Neuronal stem cell (in vitro differentiated cells): Measurements from ENCODE around the gene CLIC5.

Experiments
- DNase-seq: peaks from one replicate; pipeline ENCODE4 v3.0.0-alpha.2; 2013; ENCODE audit warnings: low spot score
- H2AFZ ChIP-seq: one replicate; pipeline ENCODE4 v1.6.1; 2013; ENCODE audit warnings: mild to moderate bottlenecking, low read length, inconsistent platforms
- H2AK5ac ChIP-seq: 2 replicates; pipeline ENCODE4 v1.6.1; 2013; ENCODE audit warnings: low read depth, mild to moderate bottlenecking, inconsistent platforms, low read length, moderate library complexity, mixed read lengths
- H2BK120ac ChIP-seq: 2 replicates; pipeline ENCODE4 v1.6.1; 2013; ENCODE audit warnings: low read depth, mild to moderate bottlenecking, inconsistent platforms, low read length, moderate library complexity, mixed read lengths
- H2BK12ac ChIP-seq: one replicate; pipeline ENCODE4 v1.6.1; 2013; ENCODE audit warnings: low read length, inconsistent platforms
- H2BK15ac ChIP-seq: 2 replicates; pipeline ENCODE4 v1.6.1; 2013; ENCODE audit warnings: mild to moderate bottlenecking, low read length, inconsistent platforms, mixed read lengths
- H2BK5ac ChIP-seq: one replicate; pipeline ENCODE4 v1.6.1; 2013; ENCODE audit warnings: inconsistent platforms, mild to moderate bottlenecking, low read length, moderate library complexity
- H3K14ac ChIP-seq: one replicate; pipeline ENCODE4 v1.6.1; 2013; ENCODE audit warnings: low read length, inconsistent platforms
- H3K18ac ChIP-seq: 2 replicates; pipeline ENCODE4 v1.6.1; 2013; ENCODE audit warnings: low read length, inconsistent platforms
- H3K23ac ChIP-seq: 2 replicates; pipeline ENCODE4 v1.6.1; 2013; ENCODE audit warnings: low read depth, mild to moderate bottlenecking, mixed read lengths, low read length, inconsistent platforms; ENCODE audit not compliant: poor library complexity
- H3K27ac ChIP-seq: replicated peaks from 3 replicates; pipeline ENCODE4 v1.5.1; 2013; ENCODE audit warnings: low read length, inconsistent platforms
- H3K27me3 ChIP-seq, 3 experiments: 2 replicates each; pipeline ENCODE4 v1.6.1; 2013; ENCODE audit warnings: low read length in 3 of 3, mild to moderate bottlenecking in 2 of 3, inconsistent platforms in 1 of 3, low read depth in 1 of 3, mixed read lengths in 1 of 3, moderate library complexity in 1 of 3; ENCODE audit not compliant: control insufficient read depth in 3 of 3, insufficient read depth in 3 of 3
- H3K36me3 ChIP-seq, 2 donors: replicated peaks in 1 of 2; 2 replicates each; pipeline ENCODE4 v1.6.1; 2013; ENCODE audit warnings: low read length in 2 of 2; ENCODE audit not compliant: control insufficient read depth in 2 of 2, insufficient read depth in 2 of 2
- H3K4ac ChIP-seq: 2 replicates; pipeline ENCODE4 v1.6.1; 2013; ENCODE audit warnings: inconsistent platforms, mild to moderate bottlenecking, low read length, moderate library complexity
- H3K4me1 ChIP-seq, 2 donors: 1 replicate in 1 of 2; 2 replicates in 1 of 2; pipeline ENCODE4 v1.6.1; 2013; ENCODE audit warnings: low read length in 2 of 2, low read depth in 1 of 2; ENCODE audit not compliant: control insufficient read depth in 2 of 2, insufficient read depth in 1 of 2
- H3K4me2 ChIP-seq: one replicate; pipeline ENCODE4 v1.6.1; 2013; ENCODE audit warnings: mild to moderate bottlenecking, low read length, inconsistent platforms; ENCODE audit not compliant: insufficient read depth, poor library complexity, severe bottlenecking
- H3K4me3 ChIP-seq, 2 donors: 2 replicates each; pipeline ENCODE4 v1.5.1; 2013; ENCODE audit warnings: low read length in 2 of 2, mild to moderate bottlenecking in 2 of 2, inconsistent platforms in 1 of 2, moderate library complexity in 1 of 2
- H3K79me1 ChIP-seq: one replicate; pipeline ENCODE4 v1.6.1; 2013; ENCODE audit warnings: low read depth, mild to moderate bottlenecking, inconsistent platforms, low read length, moderate library complexity
- H3K9ac ChIP-seq: one replicate; pipeline ENCODE4 v1.6.1; 2013; ENCODE audit warnings: mild to moderate bottlenecking, low read depth, low read length, inconsistent platforms; ENCODE audit not compliant: poor library complexity
- H3K9me3 ChIP-seq, 2 donors: replicated peaks in 1 of 2; 2 replicates each; pipeline versions ENCODE3 to v1.6.1; 2013; ENCODE audit warnings: low read length in 2 of 2, mild to moderate bottlenecking in 2 of 2, inconsistent platforms in 1 of 2, low read depth in 1 of 2, mixed read lengths in 1 of 2, moderate library complexity in 1 of 2; ENCODE audit not compliant: control insufficient read depth in 2 of 2, insufficient read depth in 1 of 2
- H4K8ac ChIP-seq: one replicate; pipeline ENCODE4 v1.6.1; 2013; ENCODE audit warnings: low read depth, mild to moderate bottlenecking, inconsistent platforms, low read length, moderate library complexity
- H4K91ac ChIP-seq: one replicate; pipeline ENCODE4 v1.6.1; 2013; ENCODE audit warnings: low read length, low read depth, mild to moderate bottlenecking, inconsistent platforms; ENCODE audit not compliant: poor library complexity
- WGBS, 2 donors: extraction: QIAGEN DNeasy Blood & Tissue Kit; methylation state at CpG; one replicate each; pipeline ENCODE4 v1.1.7; 2013; ENCODE audit warnings: missing lambda C conversion rate in 2 of 2, mixed read lengths in 1 of 2; ENCODE audit not compliant: insufficient read length in 2 of 2, insufficient replicate concordance in 1 of 2; ENCODE audit errors: extremely low coverage in 2 of 2; 5-methylcytosine and 5-hydroxymethylcytosine counted together

Gene CLIC5

DNA sequence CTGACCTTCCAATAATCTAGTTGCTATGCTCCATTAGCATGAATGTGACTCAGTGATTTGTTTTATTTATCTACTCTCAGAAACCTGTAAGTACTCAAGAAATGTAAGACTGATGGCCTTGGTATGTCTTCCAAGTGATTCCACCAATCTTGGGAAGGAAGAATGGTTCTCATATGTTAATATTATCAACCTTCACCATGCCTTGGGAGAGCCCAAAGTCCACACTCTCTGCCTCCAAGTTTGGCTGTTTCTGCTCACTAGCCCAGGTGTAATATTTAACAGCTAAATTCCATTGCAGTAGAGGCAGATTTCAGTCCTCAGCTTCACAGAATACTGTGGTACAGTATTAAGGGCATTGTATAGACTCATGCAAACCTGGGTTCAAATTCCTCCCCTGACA lies 51.8 kb downstream of the CLIC5 start:
- H2AK5ac ChIP-seq: no peak overlapping the region
- no peaks in the 10 kb centered on the region for H3K79me1 ChIP-seq
- no peak overlapping the region for H3K9ac ChIP-seq
- no peak for DNase-seq
- no peak overlapping the region for H2BK120ac ChIP-seq
- no peak overlapping the region for H4K8ac ChIP-seq
- H3K36me3 ChIP-seq: no peaks in the 10 kb centered on the region
- no peak overlapping the region for H4K91ac ChIP-seq
- H3K27ac ChIP-seq: no peak overlapping the region
- no peak overlapping the region for H2BK15ac ChIP-seq
- H3K4me1 ChIP-seq: peaks cover 0 to 1% of the 10 kb centered on the region in 2 donors
- no peak overlapping the region for H3K14ac ChIP-seq
- H2BK12ac ChIP-seq: no peak overlapping the region
- peaks cover 0 to 3% of the 10 kb centered on the region in 2 donors for H3K9me3 ChIP-seq
- no peak overlapping the region for H3K4me2 ChIP-seq
- H3K18ac ChIP-seq: no peak overlapping the region
- H3K4me3 ChIP-seq: no peak overlapping the region
- H3K23ac ChIP-seq: no peak overlapping the region
- no peak overlapping the region for H2AFZ ChIP-seq
- H3K4ac ChIP-seq: no peak overlapping the region
- H3K27me3 ChIP-seq: no peaks in the 10 kb centered on the region
- no peak overlapping the region for H2BK5ac ChIP-seq

DNA sequence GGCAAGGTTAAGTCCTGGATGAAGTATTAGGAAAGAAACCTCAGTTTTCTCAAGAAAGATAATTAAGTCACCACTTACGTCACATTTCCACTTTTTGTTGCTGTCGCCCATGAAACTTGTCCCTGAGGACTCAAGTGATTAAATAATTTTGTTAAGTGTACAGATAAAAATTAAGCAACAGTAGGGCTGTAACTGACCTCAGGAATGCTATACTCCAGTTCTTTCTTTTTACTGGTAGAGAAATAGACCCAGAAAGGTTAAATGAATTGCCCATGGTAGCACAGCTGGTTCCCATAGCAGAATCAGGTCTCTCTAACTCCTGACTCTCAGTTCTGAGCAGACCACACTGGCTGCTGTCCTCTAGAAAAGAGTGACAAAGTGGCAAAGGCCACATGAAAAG lies 54.5 kb downstream of the CLIC5 start:
- DNase-seq: no peak
- H3K79me1 ChIP-seq: no peaks in the 10 kb centered on the region
- H3K27me3 ChIP-seq: no peaks in the 10 kb centered on the region
- H3K23ac ChIP-seq: no peak overlapping the region
- no peak overlapping the region for H3K4me3 ChIP-seq
- no peaks in the 10 kb centered on the region for H3K4me1 ChIP-seq
- H2BK120ac ChIP-seq: no peak overlapping the region
- no peak overlapping the region for H3K14ac ChIP-seq
- no peak overlapping the region for H2BK15ac ChIP-seq
- no peak overlapping the region for H3K9ac ChIP-seq
- no peak overlapping the region for H4K8ac ChIP-seq
- H2BK5ac ChIP-seq: no peak overlapping the region
- H3K4me2 ChIP-seq: no peak overlapping the region
- H4K91ac ChIP-seq: no peak overlapping the region
- H3K9me3 ChIP-seq: peaks cover 0 to 3% of the 10 kb centered on the region in 2 donors
- WGBS, 2 donors: no CpG with 5 or more reads among the region's 2 CpGs
- no peak overlapping the region for H3K4ac ChIP-seq
- no peaks in the 10 kb centered on the region for H3K36me3 ChIP-seq
- H3K18ac ChIP-seq: no peak overlapping the region
- no peak overlapping the region for H2AK5ac ChIP-seq
- no peak overlapping the region for H3K27ac ChIP-seq
- H2AFZ ChIP-seq: no peak overlapping the region
- H2BK12ac ChIP-seq: no peak overlapping the region

DNA sequence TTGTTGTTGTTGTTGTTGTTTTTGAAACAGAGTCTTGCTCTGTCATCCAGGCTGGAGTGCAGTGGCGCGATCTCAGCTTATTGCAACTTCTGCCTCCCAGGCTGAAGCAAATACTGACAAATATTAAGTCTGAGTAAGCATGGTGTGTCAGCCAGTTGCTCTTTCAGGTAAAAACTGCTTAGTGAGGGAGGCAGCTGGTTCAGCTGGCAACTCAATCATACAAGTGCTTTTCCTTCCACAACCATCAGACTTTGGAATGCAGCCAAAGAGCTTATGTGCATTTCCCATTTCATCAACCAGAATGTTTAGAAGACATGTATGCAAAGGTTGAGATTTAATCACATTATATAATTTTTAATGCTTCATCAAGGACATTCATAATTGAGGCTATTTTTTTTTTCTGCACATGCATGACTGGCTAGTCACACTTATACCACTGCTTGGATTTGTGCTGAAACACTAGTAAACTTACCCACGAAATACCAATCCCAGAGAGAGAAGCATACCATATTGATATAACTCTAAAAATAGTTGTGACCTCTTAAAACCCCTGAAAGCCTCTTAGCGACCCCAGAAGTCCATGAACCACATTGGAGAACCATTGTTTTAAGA lies 56.0 kb downstream of the CLIC5 start:
- no peak overlapping the region for H3K27ac ChIP-seq
- no peak overlapping the region for H2BK5ac ChIP-seq
- H3K4me2 ChIP-seq: no peak overlapping the region
- H2BK120ac ChIP-seq: no peak overlapping the region
- no peaks in the 10 kb centered on the region for H3K36me3 ChIP-seq
- no peak overlapping the region for H2BK15ac ChIP-seq
- H3K4me1 ChIP-seq: no peaks in the 10 kb centered on the region
- no peak overlapping the region for H2AFZ ChIP-seq
- H2AK5ac ChIP-seq: no peak overlapping the region
- no peak overlapping the region for H2BK12ac ChIP-seq
- H3K14ac ChIP-seq: no peak overlapping the region
- no peak overlapping the region for H3K4me3 ChIP-seq
- no peak overlapping the region for H3K18ac ChIP-seq
- H3K4ac ChIP-seq: no peak overlapping the region
- DNase-seq: no peak
- H3K27me3 ChIP-seq: no peaks in the 10 kb centered on the region
- no CpG with 5 or more reads among the region's 4 CpGs for WGBS, 2 donors
- H4K91ac ChIP-seq: no peak overlapping the region
- peaks cover 0 to 3% of the 10 kb centered on the region in 2 donors for H3K9me3 ChIP-seq
- H3K23ac ChIP-seq: no peak overlapping the region
- no peak overlapping the region for H4K8ac ChIP-seq
- H3K9ac ChIP-seq: no peak overlapping the region
- H3K79me1 ChIP-seq: no peaks in the 10 kb centered on the region

DNA sequence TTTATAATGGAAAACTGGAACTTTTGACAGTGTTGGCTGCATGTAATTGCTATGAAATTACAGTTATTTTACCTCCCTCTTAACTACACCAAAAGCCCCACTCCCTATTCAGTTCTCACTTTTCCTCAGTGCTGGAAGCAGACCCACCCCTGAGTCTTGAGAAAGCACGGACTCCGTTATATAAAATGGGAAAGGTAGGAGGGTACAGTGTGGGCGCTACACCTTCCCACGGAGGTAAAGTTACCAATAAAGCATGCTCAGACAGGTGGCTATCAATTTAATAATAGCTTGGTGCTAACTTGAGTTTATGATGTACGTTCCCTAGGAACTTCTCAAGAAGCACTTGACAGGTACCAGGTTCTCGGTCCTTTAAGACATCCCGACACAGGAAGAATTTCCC lies 59.0 kb downstream of the CLIC5 start:
- Histone ChIP-seq H3K36me3 (no peaks in the 10 kb centered on the region), H2BK5ac (no peak overlapping the region), H3K79me1 (no peaks in the 10 kb centered on the region), H3K27ac (no peak overlapping the region), H3K27me3 (no peaks in the 10 kb centered on the region), H2AK5ac (no peak overlapping the region), H2BK12ac (no peak overlapping the region), H2AFZ (no peak overlapping the region), H3K9me3 (no peaks in the 10 kb centered on the region), H3K18ac (no peak overlapping the region), H3K4me2 (no peak overlapping the region), H4K91ac (no peak overlapping the region), H3K23ac (no peak overlapping the region), H3K9ac (no peak overlapping the region), H2BK15ac (no peak overlapping the region), H3K4me1 (peaks cover 0 to 2% of the 10 kb centered on the region in 2 donors), H3K4ac (no peak overlapping the region), H3K4me3 (no peak overlapping the region), H2BK120ac (no peak overlapping the region), H3K14ac (no peak overlapping the region), H4K8ac (no peak overlapping the region)
- no CpG with 5 or more reads among the region's 7 CpGs for WGBS, 2 donors
- no peak for DNase-seq
